Osteoblast (primary cell): ENCODE results near the gene PNP. TPM values are rescaled to one million over a fixed set of nuclear protein-coding genes. Genes with fewer than 3 reads are reported as not detected.
A peak's percentile ranks its signal among the peaks of the same experiment; 100 is the strongest.

ENCODE experiments used
- DNase-seq: peaks from one replicate; pipeline ENCODE4 v3.0.0; 2011; ENCODE audit warnings: low spot score, mixed read lengths; ENCODE audit not compliant: insufficient read length; ENCODE audit errors: missing footprints
- H2AFZ ChIP-seq: 2 replicates; pipeline ENCODE4 v1.6.0; 2011; ENCODE audit warnings: mild to moderate bottlenecking, low read length
- H3K27ac ChIP-seq: 2 replicates; pipeline ENCODE4 v1.5.1; 2011; ENCODE audit warnings: mild to moderate bottlenecking, low read depth, low read length, moderate library complexity
- H3K27me3 ChIP-seq: 2 replicates; pipeline ENCODE4 v1.6.0; 2012; ENCODE audit warnings: mild to moderate bottlenecking, control low read depth, inconsistent platforms, low read length, moderate library complexity; ENCODE audit not compliant: insufficient read depth
- H3K36me3 ChIP-seq: 2 replicates; pipeline ENCODE4 v1.5.1; 2011; ENCODE audit warnings: mild to moderate bottlenecking, low read length, control low read depth, moderate library complexity; ENCODE audit not compliant: insufficient read depth
- H3K4me1 ChIP-seq: 2 replicates; pipeline ENCODE4 v1.5.1; 2011; ENCODE audit warnings: mild to moderate bottlenecking, low read length, control low read depth, moderate library complexity; ENCODE audit not compliant: insufficient read depth
- H3K4me2 ChIP-seq: 2 replicates; pipeline ENCODE4 v1.6.0; 2011; ENCODE audit warnings: mild to moderate bottlenecking, low read length; ENCODE audit not compliant: insufficient read depth
- H3K4me3 ChIP-seq: fragments of 200-600 bp; sonication (generic); 3 replicates; pipeline ENCODE4 v1.5.1; 2012; ENCODE audit warnings: mild to moderate bottlenecking, low read length, inconsistent platforms; ENCODE audit not compliant: insufficient read depth
- H3K79me2 ChIP-seq: 2 replicates; pipeline ENCODE4 v1.6.0; 2012; ENCODE audit warnings: mild to moderate bottlenecking, low read length, control low read depth, inconsistent platforms; ENCODE audit not compliant: insufficient read depth
- H3K9me3 ChIP-seq: 2 replicates; pipeline ENCODE4 v1.5.1; 2011; ENCODE audit warnings: low read depth, low read length, control low read depth
- H4K20me1 ChIP-seq: 2 replicates; pipeline ENCODE4 v1.6.0; 2012; ENCODE audit warnings: mild to moderate bottlenecking, low read length, control low read depth; ENCODE audit not compliant: insufficient read depth
- total RNA-seq: library from RNA; depleted of rRNA; stranded (reverse); fragments of >200 nt; gene quantifications from 2 replicates; pipeline ENCODE4 v1.2.3, GENCODE V29; 2012
- TF ChIP-seq, protein P1 (sequence below): IDR thresholded peaks from 2 replicates; pipeline ENCODE4 v1.5.1; 2011; ENCODE audit warnings: mild to moderate bottlenecking, low read depth, low read length, moderate library complexity; ENCODE audit errors: extremely low read depth

PNP gene
- total RNA-seq, 1 donor = 29.7 TPM

GRCh38 chr14:20424851-20425250 is 44.4 kb upstream of the PNP start:
- DNase-seq = no peak
- Histone ChIP-seq H3K4me2 (no peak overlapping the region), H3K27ac (no peak overlapping the region), H2AFZ (no peak overlapping the region), H3K9me3 (no peaks in the 10 kb centered on the region), H4K20me1 (no peaks in the 10 kb centered on the region), H3K27me3 (no peaks in the 10 kb centered on the region), H3K4me3 (no peak overlapping the region), H3K36me3 (no peaks in the 10 kb centered on the region), H3K4me1 (peaks cover 4% of the 10 kb centered on the region), H3K79me2 (no peaks in the 10 kb centered on the region)
- TF ChIP-seq, protein P1, sequence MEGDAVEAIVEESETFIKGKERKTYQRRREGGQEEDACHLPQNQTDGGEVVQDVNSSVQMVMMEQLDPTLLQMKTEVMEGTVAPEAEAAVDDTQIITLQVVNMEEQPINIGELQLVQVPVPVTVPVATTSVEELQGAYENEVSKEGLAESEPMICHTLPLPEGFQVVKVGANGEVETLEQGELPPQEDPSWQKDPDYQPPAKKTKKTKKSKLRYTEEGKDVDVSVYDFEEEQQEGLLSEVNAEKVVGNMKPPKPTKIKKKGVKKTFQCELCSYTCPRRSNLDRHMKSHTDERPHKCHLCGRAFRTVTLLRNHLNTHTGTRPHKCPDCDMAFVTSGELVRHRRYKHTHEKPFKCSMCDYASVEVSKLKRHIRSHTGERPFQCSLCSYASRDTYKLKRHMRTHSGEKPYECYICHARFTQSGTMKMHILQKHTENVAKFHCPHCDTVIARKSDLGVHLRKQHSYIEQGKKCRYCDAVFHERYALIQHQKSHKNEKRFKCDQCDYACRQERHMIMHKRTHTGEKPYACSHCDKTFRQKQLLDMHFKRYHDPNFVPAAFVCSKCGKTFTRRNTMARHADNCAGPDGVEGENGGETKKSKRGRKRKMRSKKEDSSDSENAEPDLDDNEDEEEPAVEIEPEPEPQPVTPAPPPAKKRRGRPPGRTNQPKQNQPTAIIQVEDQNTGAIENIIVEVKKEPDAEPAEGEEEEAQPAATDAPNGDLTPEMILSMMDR = no peak

DNA sequence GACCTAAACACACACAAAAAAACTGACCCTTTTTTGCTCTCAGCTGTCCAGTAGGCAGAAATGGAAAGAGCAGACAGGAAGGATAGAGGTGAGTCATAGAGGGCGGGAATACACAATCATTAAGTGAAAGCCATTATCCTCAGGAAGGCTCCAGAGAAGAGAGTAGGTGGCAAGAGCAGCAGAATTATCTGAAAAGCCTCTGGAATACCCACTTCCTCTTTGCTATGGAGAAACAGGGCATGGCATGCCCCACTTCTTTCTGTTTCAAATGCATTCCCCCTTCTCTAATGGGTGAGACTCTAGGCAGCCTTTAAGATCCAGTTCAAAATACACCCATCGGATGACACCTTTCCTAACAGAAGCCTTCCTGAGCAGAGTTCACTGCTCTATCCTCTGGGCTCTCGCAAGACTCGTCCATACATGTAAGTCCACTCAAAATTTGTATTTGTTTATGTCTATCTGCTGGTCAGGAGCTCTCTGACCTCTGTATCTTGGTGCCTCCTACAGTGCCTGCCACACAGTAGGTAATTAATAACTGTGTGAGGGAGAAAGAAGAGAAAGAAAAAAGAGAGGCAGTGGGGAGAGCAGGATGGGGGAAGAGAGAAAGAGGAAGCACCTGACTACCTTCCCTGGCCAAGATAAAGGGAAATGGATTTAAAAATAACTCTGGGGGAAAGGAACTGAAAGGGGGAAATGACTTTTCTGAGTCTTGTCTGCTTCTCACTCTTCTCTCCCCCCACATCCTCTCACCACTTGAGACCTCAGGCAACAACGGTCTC is 41.8 kb upstream of the PNP start:
- H3K79me2 ChIP-seq = no peaks in the 10 kb centered on the region

DNA sequence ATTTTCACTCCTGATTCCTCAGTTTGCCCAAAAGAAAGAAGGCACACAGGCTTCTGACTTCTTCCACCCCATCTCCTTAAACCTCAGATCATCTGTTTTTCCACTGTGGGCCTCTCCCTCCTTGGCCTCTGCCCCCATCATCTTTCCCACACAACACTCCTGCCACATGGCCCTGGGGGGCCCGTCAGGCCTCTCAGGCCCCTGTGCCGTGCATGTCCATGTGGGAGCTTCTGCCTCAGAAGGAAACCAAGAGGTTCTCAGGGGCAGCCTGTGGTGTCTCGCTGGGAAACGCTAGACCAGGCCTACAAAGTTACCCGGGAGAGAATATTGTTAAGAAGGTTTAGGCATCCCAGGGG is 41.2 kb upstream of the PNP start:
- peak overlapping the region; percentile 87 for H2AFZ ChIP-seq
- H3K9me3 ChIP-seq = no peaks in the 10 kb centered on the region
- no peaks in the 10 kb centered on the region for H3K36me3 ChIP-seq
- H3K27ac ChIP-seq = no peak overlapping the region
- H3K4me1 ChIP-seq = peaks cover 4% of the 10 kb centered on the region
- TF ChIP-seq, protein P1 = no peak
- H3K4me2 ChIP-seq = no peak overlapping the region
- DNase-seq = no peak
- no peaks in the 10 kb centered on the region for H3K27me3 ChIP-seq
- no peaks in the 10 kb centered on the region for H4K20me1 ChIP-seq
- no peak overlapping the region for H3K4me3 ChIP-seq
- H3K79me2 ChIP-seq = no peaks in the 10 kb centered on the region

More for the DNA sequence above, 41.8 kb upstream of the PNP start:
- H3K36me3 ChIP-seq = no peaks in the 10 kb centered on the region
- H3K27me3 ChIP-seq = no peaks in the 10 kb centered on the region
- no peak overlapping the region for H3K4me3 ChIP-seq
- H3K4me2 ChIP-seq = peak overlapping the region; percentile 51
- peaks cover 4% of the 10 kb centered on the region for H3K4me1 ChIP-seq
- H3K9me3 ChIP-seq = no peaks in the 10 kb centered on the region
- peak overlapping the region; percentile 87 for H2AFZ ChIP-seq
- DNase-seq = peak; percentile 92
- H4K20me1 ChIP-seq = no peaks in the 10 kb centered on the region
- no peak overlapping the region for H3K27ac ChIP-seq
- TF ChIP-seq, protein P1 = no peak

DNA sequence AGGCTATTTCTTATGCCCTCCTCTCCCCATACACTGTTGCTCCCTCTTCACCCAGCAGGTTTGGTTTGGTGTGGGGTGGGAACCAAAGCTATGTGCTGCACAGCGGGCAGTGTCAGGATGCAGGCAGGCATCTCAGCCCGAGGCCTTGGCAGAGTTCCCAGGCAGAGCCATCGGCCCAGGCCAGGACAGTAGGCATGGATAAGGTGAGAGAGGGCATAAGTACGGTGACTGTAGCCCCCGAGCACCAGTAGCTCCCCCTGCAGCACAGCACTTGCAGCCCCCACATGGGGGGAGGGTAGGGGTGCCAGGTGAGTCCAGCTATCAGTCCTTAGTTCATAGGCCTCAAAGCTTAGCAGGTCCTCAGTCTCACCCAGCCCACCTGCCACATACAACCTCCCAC is 40.4 kb upstream of the PNP start:
- Histone ChIP-seq H3K79me2 (no peaks in the 10 kb centered on the region), H3K36me3 (no peaks in the 10 kb centered on the region), H3K4me2 (no peak overlapping the region), H3K9me3 (no peaks in the 10 kb centered on the region), H3K27me3 (no peaks in the 10 kb centered on the region), H2AFZ (no peak overlapping the region), H4K20me1 (no peaks in the 10 kb centered on the region), H3K4me3 (no peak overlapping the region), H3K27ac (no peak overlapping the region), H3K4me1 (peaks cover 4% of the 10 kb centered on the region)
- no peak for DNase-seq
- TF ChIP-seq, protein P1 = no peak
